ENCODE measurements around the gene SLC35G2. TPM values are rescaled to one million over a fixed set of nuclear protein-coding genes. Genes with fewer than 3 reads are reported as not detected.
A peak's percentile ranks its signal among the peaks of the same experiment; 100 is the strongest.

The SLC35G2 gene
- total RNA-seq, 1 donor from 2014 or later, result 4.7 TPM

GRCh38 chr3:136819731-136820679, 1.1 kb downstream of the SLC35G2 start:
- intact Hi-C loops (cut with DNase I), result loop anchor here (2.0 to 5.0 kb wide), 4 partner anchors 43 to 193 kb away; partner anchors contain the start of genes NCK1 and STAG1
- DNase-seq (ENCODE audit: low spot score), result peak; percentile 77

GRCh38 chr3:136831461-136831860, 12.5 kb downstream of the SLC35G2 start:
- no peak for DNase-seq (ENCODE audit: low spot score)
- intact Hi-C loops (cut with DNase I), result no loop called here

GRCh38 chr3:136835089-136835812, 16.3 kb downstream of the SLC35G2 start:
- intact Hi-C loops (cut with DNase I), result no loop called here
- DNase-seq (ENCODE audit: low spot score), result no peak

- no peak for DNase-seq (ENCODE audit: low spot score)
- intact Hi-C loops (cut with DNase I), result no loop called here
Measured at GRCh38 chr3:136835813-136836510, 17.0 kb downstream of the SLC35G2 start.

GRCh38 chr3:136836511-136837156, 17.7 kb downstream of the SLC35G2 start:
- intact Hi-C loops (cut with DNase I), result no loop called here
- no peak for DNase-seq (ENCODE audit: low spot score)

GRCh38 chr3:136838641-136839555, 20.0 kb downstream of the SLC35G2 start:
- intact Hi-C loops (cut with DNase I), result no loop called here
- no peak for DNase-seq (ENCODE audit: low spot score)

GRCh38 chr3:136839556-136839931, 20.6 kb downstream of the SLC35G2 start:
- DNase-seq (ENCODE audit: low spot score), result no peak
- intact Hi-C loops (cut with DNase I), result no loop called here

- DNase-seq (ENCODE audit: low spot score), result no peak
- intact Hi-C loops (cut with DNase I), result no loop called here
Measured at GRCh38 chr3:136840252-136840651, 21.3 kb downstream of the SLC35G2 start.

GRCh38 chr3:136842294-136842693, 23.4 kb downstream of the SLC35G2 start:
- intact Hi-C loops (cut with DNase I), result no loop called here
- DNase-seq (ENCODE audit: low spot score), result no peak

- no peak for DNase-seq (ENCODE audit: low spot score)
- intact Hi-C loops (cut with DNase I), result no loop called here
Measured at GRCh38 chr3:136844724-136845123, 25.8 kb downstream of the SLC35G2 start.

- no peak for DNase-seq (ENCODE audit: low spot score)
- intact Hi-C loops (cut with DNase I), result no loop called here
Measured at GRCh38 chr3:136852180-136852579, 33.3 kb downstream of the SLC35G2 start.

- DNase-seq (ENCODE audit: low spot score), result no peak
- intact Hi-C loops (cut with DNase I), result no loop called here
Measured at GRCh38 chr3:136856665-136857064, 37.7 kb downstream of the SLC35G2 start.

GRCh38 chr3:136858381-136858780, 39.5 kb downstream of the SLC35G2 start:
- intact Hi-C loops (cut with DNase I), result no loop called here
- DNase-seq (ENCODE audit: low spot score), result no peak

GRCh38 chr3:136860541-136860940, 41.6 kb downstream of the SLC35G2 start:
- no peak for DNase-seq (ENCODE audit: low spot score)
- intact Hi-C loops (cut with DNase I), result loop anchor here (5.0 to 10.0 kb wide), 3 partner anchors 72 to 663 kb away; partner anchors contain the start of gene MSL2

GRCh38 chr3:136861890-136862616, 43.1 kb downstream of the SLC35G2 start, which contains the start of gene NCK1:
Gene NCK1, plus strand, starts transcription at chr3:136862208. Its CDS starts 65,794 bp downstream, at chr3:136928002.
- peak; percentile 99 for DNase-seq (ENCODE audit: low spot score)
- intact Hi-C loops (cut with DNase I), result loop anchor here (1.0 to 10.0 kb wide), 5 partner anchors 43 to 665 kb away; partner anchors contain the start of genes MSL2, SLC35G2 and STAG1

- DNase-seq (ENCODE audit: low spot score), result no peak
- intact Hi-C loops (cut with DNase I), result loop anchor here (1.0 to 10.0 kb wide), 5 partner anchors 44 to 665 kb away; partner anchors contain the start of genes MSL2, SLC35G2 and STAG1
Measured at GRCh38 chr3:136862617-136863322, 43.8 kb downstream of the SLC35G2 start.

- no peak for DNase-seq (ENCODE audit: low spot score)
- intact Hi-C loops (cut with DNase I), result loop anchor here (10.0 kb wide), 1 partner anchor 126 kb away; no protein-coding TSS in a partner anchor
Measured at GRCh38 chr3:136869282-136869681, 50.4 kb downstream of the SLC35G2 start.

Data from cardiac septum (tissue), 1 donor.